Measurements from ENCODE around the gene VTI1A. TPM values are rescaled to one million over a fixed set of nuclear protein-coding genes. Genes with fewer than 3 reads are reported as not detected.

The VTI1A gene
- total RNA-seq, 1 experiment from 2014 or later: 22.0 TPM

- H3K4me3 Mint-ChIP-seq: no peak overlapping the region
- no peak overlapping the region for H4K91ac ChIP-seq (ENCODE audit: insufficient read length, low read depth, low read length)
- peaks cover 10% of the 10 kb centered on the region for H3K4me1 ChIP-seq (ENCODE audit: insufficient read depth, low read length)
- H3K36me3 Mint-ChIP-seq (ENCODE audit: insufficient read depth in 1 of 3, low read depth in 3 of 3): peaks cover 0 to 16% (median 5%) of the 10 kb centered on the region in 3 experiments; a peak in 5 of 7 replicates
- no peak overlapping the region for H2AK5ac ChIP-seq (ENCODE audit: insufficient read length, low read length)
- TF ChIP-seq CTCF (conservative IDR thresholded peaks at IDR 0.05): no peak
- no peak overlapping the region for H3K4me2 ChIP-seq (ENCODE audit: insufficient read depth, insufficient read length, low read length)
- H3K79me1 ChIP-seq (ENCODE audit: insufficient read depth, low read depth, low read length, poor library complexity, severe bottlenecking): no peaks in the 10 kb centered on the region
- no peak overlapping the region for H3K27ac ChIP-seq (ENCODE audit: insufficient read length, low read depth, low read length)
- H2BK5ac ChIP-seq (ENCODE audit: insufficient read length, low read length): no peak overlapping the region
- H2BK20ac ChIP-seq (ENCODE audit: low read depth, low read length, poor library complexity, severe bottlenecking): no peak overlapping the region
- H2BK120ac ChIP-seq (ENCODE audit: low read depth, low read length, poor library complexity, severe bottlenecking): no peak overlapping the region
- H3K23me2 ChIP-seq (ENCODE audit: insufficient read length, low read depth, low read length, poor library complexity, severe bottlenecking): no peaks in the 10 kb centered on the region
- H3K14ac ChIP-seq (ENCODE audit: insufficient read depth, low read length): no peak overlapping the region
- no peak overlapping the region for H3K27ac Mint-ChIP-seq
- no peaks in the 10 kb centered on the region for H3K27me3 Mint-ChIP-seq (ENCODE audit: low read depth)
- no peak overlapping the region for H4K5ac ChIP-seq (ENCODE audit: insufficient read length, low read depth, low read length)
- no peak overlapping the region for H3K4ac ChIP-seq (ENCODE audit: low read depth, low read length)
- H3T11ph ChIP-seq (ENCODE audit: low read length): no peak overlapping the region
- no peak overlapping the region for H2BK12ac ChIP-seq (ENCODE audit: insufficient read length, low read depth, low read length)
- no peaks in the 10 kb centered on the region for H3K79me2 ChIP-seq (ENCODE audit: insufficient read depth, low read length)
- H3K4me1 Mint-ChIP-seq: peaks cover 27 to 29% of the 10 kb centered on the region in 2 experiments
- H3K56ac ChIP-seq (ENCODE audit: insufficient read length, low read depth, low read length): no peak overlapping the region
- peaks cover 0 to 8% of the 10 kb centered on the region in 2 experiments; a peak in 3 of 5 replicates for H3K9me3 Mint-ChIP-seq
- no peak overlapping the region for H4K8ac ChIP-seq (replicated peaks; ENCODE audit: insufficient read length, low read depth, low read length)
- H4K20me1 ChIP-seq (ENCODE audit: control insufficient read depth, insufficient read depth, insufficient read length): no peaks in the 10 kb centered on the region
- no peaks in the 10 kb centered on the region for H3K27me3 ChIP-seq (ENCODE audit: insufficient read depth, low read length)
- DNase-seq: no peak
- H3K9me3 ChIP-seq (ENCODE audit: control insufficient read depth, low read depth, low read length): no peaks in the 10 kb centered on the region
- no peak overlapping the region for H3K9ac ChIP-seq (ENCODE audit: extremely low read depth, insufficient read length, low read length)
- no peak overlapping the region for H3K18ac ChIP-seq (ENCODE audit: insufficient read length, low read depth, low read length)
- no peak overlapping the region for H2BK15ac ChIP-seq (ENCODE audit: low read depth, low read length)
- WGBS (ENCODE audit: extremely low coverage, insufficient read length, low lambda C conversion rate): no CpG with 5 or more reads among the region's 6 CpGs
- no peak overlapping the region for H3K23ac ChIP-seq (ENCODE audit: insufficient read length, low read depth, low read length)
- no peak overlapping the region for H2AFZ ChIP-seq (ENCODE audit: low read length)
Measured at GRCh38 chr10:112769611-112770370, 322.8 kb downstream of the VTI1A start.

Data from H9 (cell line).